GM18909 (cell line): ENCODE data around the gene HDAC8.
"Not testable (repeated sequence)": the region's sequence is repeated elsewhere in the genome, so short reads cannot be mapped to it uniquely, and the experiment has no call there.

ENCODE experiments used
- ATAC-seq: cut with Tn5 transposase; IDR thresholded peaks from one replicate; pipeline ENCODE4 v1.9.1; 2021; ENCODE audit warnings: mild to moderate bottlenecking; ENCODE audit not compliant: unreplicated experiment, poor library complexity

The HDAC8 gene

GRCh38 chrX:72466493-72466892, 106.2 kb downstream of the HDAC8 start:
- ATAC-seq, result no peak

GRCh38 chrX:72465889-72466288, 106.8 kb downstream of the HDAC8 start:
- no peak for ATAC-seq

- ATAC-seq, result no peak
Measured at GRCh38 chrX:72461766-72462165, 110.9 kb downstream of the HDAC8 start.

- no peak for ATAC-seq
Measured at GRCh38 chrX:72461288-72461687, 111.4 kb downstream of the HDAC8 start.

- no peak for ATAC-seq
Measured at GRCh38 chrX:72460715-72461114, 111.9 kb downstream of the HDAC8 start.

- ATAC-seq, result not testable (repeated sequence)
Measured at GRCh38 chrX:72449034-72449433, 123.6 kb downstream of the HDAC8 start.

- not testable (repeated sequence) for ATAC-seq
Measured at GRCh38 chrX:72440764-72441163, 131.9 kb downstream of the HDAC8 start.

GRCh38 chrX:72436010-72436409, 136.6 kb downstream of the HDAC8 start:
- ATAC-seq, result no peak

GRCh38 chrX:72430405-72430968, 142.2 kb downstream of the HDAC8 start:
- no peak for ATAC-seq

GRCh38 chrX:72421797-72422196, 150.8 kb downstream of the HDAC8 start:
- no peak for ATAC-seq

GRCh38 chrX:72409993-72410392, 162.7 kb downstream of the HDAC8 start:
- no peak for ATAC-seq

GRCh38 chrX:72408885-72409284, 163.8 kb downstream of the HDAC8 start:
- no peak for ATAC-seq

GRCh38 chrX:72405136-72405535, 167.5 kb downstream of the HDAC8 start:
- ATAC-seq, result not testable (repeated sequence)

- no peak for ATAC-seq
Measured at GRCh38 chrX:72402614-72403013, 170.0 kb downstream of the HDAC8 start.

GRCh38 chrX:72399816-72400215, 172.8 kb downstream of the HDAC8 start:
- ATAC-seq, result no peak

- ATAC-seq, result no peak
Measured at GRCh38 chrX:72396117-72396516, 176.5 kb downstream of the HDAC8 start.

- no peak for ATAC-seq
Measured at GRCh38 chrX:72395237-72395636, 177.4 kb downstream of the HDAC8 start.

- ATAC-seq, result no peak
Measured at GRCh38 chrX:72394518-72395170, 178.0 kb downstream of the HDAC8 start.

- ATAC-seq, result no peak
Measured at GRCh38 chrX:72393836-72394517, 178.7 kb downstream of the HDAC8 start.

GRCh38 chrX:72392816-72393800, 179.5 kb downstream of the HDAC8 start:
- ATAC-seq, result no peak

- no peak for ATAC-seq
Measured at GRCh38 chrX:72392042-72392441, 180.6 kb downstream of the HDAC8 start.
